ENCODE measurements around the gene AGBL1.
A peak's percentile ranks its signal among the peaks of the same experiment; 100 is the strongest.

AGBL1 gene

GRCh38 chr15:86558252-86558651, 478.6 kb downstream of the AGBL1 start:
- DNase-seq (ENCODE audit: insufficient read length, low spot score) (no peak), FAIRE-seq (no peak)
- TF ChIP-seq CTCF (IDR thresholded peaks at IDR 0.05; ENCODE audit: insufficient read depth, missing control alignments) = no peak

DNA sequence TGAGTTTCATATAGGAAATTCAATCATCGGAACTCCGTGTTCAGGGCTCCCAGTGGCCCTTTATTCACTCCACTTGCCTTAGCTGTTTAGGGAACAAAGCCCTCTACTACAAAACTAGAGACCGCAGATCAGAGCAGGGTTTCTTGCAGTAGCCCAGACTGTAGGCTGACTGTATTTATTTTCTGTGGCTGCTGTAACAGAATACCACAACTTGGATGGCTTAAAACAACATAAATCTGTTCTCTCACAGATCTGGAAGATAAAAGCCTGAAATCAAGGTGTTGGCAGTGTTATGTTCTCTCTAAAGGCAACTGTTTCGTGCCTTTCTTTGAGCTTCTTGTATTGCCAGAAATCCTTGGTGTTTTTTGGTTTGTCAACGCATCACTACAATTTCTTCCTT, 479.0 kb downstream of the AGBL1 start:
- no peak for TF ChIP-seq CTCF (IDR thresholded peaks at IDR 0.05; ENCODE audit: insufficient read depth, missing control alignments)
- FAIRE-seq (no peak), DNase-seq (ENCODE audit: insufficient read length, low spot score) (no peak)

- no peak for TF ChIP-seq CTCF (IDR thresholded peaks at IDR 0.05; ENCODE audit: insufficient read depth, missing control alignments)
- DNase-seq (ENCODE audit: insufficient read length, low spot score) (peak; percentile 62), FAIRE-seq (peak; percentile 93)
These were observed 488.7 kb downstream of the AGBL1 start for GRCh38 chr15:86568378-86568777.

- no peak for TF ChIP-seq CTCF (IDR thresholded peaks at IDR 0.05; ENCODE audit: insufficient read depth, missing control alignments)
- FAIRE-seq (no peak), DNase-seq (ENCODE audit: insufficient read length, low spot score) (no peak)
These were observed 491.1 kb downstream of the AGBL1 start for GRCh38 chr15:86570738-86571137.

DNA sequence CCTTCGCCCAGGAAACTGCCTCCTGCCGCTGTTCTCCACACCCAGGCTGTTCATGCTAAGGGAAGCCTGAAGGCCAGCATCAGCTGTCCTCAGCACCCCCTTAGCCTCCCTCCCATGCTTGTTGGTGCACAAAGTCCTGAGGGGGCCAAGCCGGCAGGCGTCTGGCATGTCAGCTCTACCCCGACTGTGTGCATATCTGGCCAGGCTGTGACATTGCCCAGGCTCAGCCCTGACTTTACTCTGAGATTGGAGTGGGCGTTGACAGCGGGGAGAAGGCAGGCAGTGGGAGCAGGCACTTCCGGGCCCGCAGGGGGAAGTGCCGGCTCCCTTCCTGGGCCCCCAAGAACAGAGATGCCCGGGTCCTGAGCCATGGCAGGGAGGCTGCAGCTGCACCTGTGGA, 492.2 kb downstream of the AGBL1 start:
- TF ChIP-seq CTCF (IDR thresholded peaks at IDR 0.05; ENCODE audit: insufficient read depth, missing control alignments) = no peak
- DNase-seq (ENCODE audit: insufficient read length, low spot score) (no peak), FAIRE-seq (no peak)

DNA sequence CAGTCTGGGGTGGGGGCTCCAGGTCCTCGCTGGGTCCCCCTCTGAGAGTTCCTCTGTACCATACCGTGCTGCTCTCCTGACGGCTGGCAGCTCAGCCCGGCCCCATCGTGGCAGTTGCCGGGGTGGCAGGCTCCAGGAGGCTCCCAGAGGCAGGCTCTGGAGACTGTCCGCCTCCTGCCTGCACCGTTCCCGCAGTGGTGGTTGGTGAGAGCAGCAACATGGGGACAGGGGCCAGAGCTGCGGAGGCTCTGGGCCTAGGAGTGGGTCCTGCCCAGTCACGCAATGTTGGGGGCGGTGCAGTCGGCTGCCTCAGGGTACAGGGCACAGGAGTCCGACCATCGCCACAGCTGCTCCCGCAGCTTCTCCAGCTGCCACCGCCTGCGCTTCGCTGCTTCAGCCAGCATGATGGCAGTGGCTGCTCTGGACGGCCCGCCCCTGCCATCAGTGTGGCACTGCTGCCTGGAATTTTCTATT, 492.7 kb downstream of the AGBL1 start:
- FAIRE-seq (no peak), DNase-seq (ENCODE audit: insufficient read length, low spot score) (no peak)
- TF ChIP-seq CTCF (IDR thresholded peaks at IDR 0.05; ENCODE audit: insufficient read depth, missing control alignments) = no peak

GRCh38 chr15:86573476-86573875, 493.8 kb downstream of the AGBL1 start:
- DNase-seq (ENCODE audit: insufficient read length, low spot score) (no peak), FAIRE-seq (no peak)
- TF ChIP-seq CTCF (IDR thresholded peaks at IDR 0.05; ENCODE audit: insufficient read depth, missing control alignments) = no peak
